ENCODE measurements around the gene NRSN1.

NRSN1 gene

GRCh38 chr6:24145690-24146131 is 19.7 kb downstream of the NRSN1 start:
- no peak for DNase-seq

GRCh38 chr6:24146871-24147270 is 20.9 kb downstream of the NRSN1 start:
- DNase-seq, result no peak

GRCh38 chr6:24147511-24148153 is 21.6 kb downstream of the NRSN1 start:
- DNase-seq, result no peak

GRCh38 chr6:24148154-24148570 is 22.1 kb downstream of the NRSN1 start:
- no peak for DNase-seq

GRCh38 chr6:24148684-24149083 is 22.7 kb downstream of the NRSN1 start:
- no peak for DNase-seq

GRCh38 chr6:24149296-24149695 is 23.3 kb downstream of the NRSN1 start:
- DNase-seq, result no peak

GRCh38 chr6:24149836-24150235 is 23.8 kb downstream of the NRSN1 start:
- no peak for DNase-seq

GRCh38 chr6:24152014-24152413 is 26.0 kb downstream of the NRSN1 start:
- no peak for DNase-seq

- DNase-seq, result no peak
These were observed 28.1 kb downstream of the NRSN1 start for GRCh38 chr6:24154121-24154520.

- DNase-seq, result no peak
These were observed 31.9 kb downstream of the NRSN1 start for GRCh38 chr6:24157886-24158285.

GRCh38 chr6:24183584-24183983 is 57.6 kb downstream of the NRSN1 start:
- DNase-seq, result no peak

- no peak for DNase-seq
These were observed 60.3 kb downstream of the NRSN1 start for GRCh38 chr6:24186349-24186748.

- no peak for DNase-seq
These were observed 62.1 kb downstream of the NRSN1 start for GRCh38 chr6:24187965-24188577.

- DNase-seq, result no peak
These were observed 62.6 kb downstream of the NRSN1 start for GRCh38 chr6:24188578-24189080.

- DNase-seq, result no peak
These were observed 65.3 kb downstream of the NRSN1 start for GRCh38 chr6:24191346-24191745.

- DNase-seq, result no peak
These were observed 67.3 kb downstream of the NRSN1 start for GRCh38 chr6:24193364-24193763.

- no peak for DNase-seq
These were observed 69.1 kb downstream of the NRSN1 start for GRCh38 chr6:24194978-24195700.

- no peak for DNase-seq
These were observed 70.0 kb downstream of the NRSN1 start for GRCh38 chr6:24195836-24196597.
